GM12892 (cell line): Measurements from ENCODE around the gene PEPD.
"Not testable (repeated sequence)": the region's sequence is repeated elsewhere in the genome, so short reads cannot be mapped to it uniquely, and the experiment has no call there.

ENCODE experiments used
- DNase-seq: peaks from one replicate; pipeline ENCODE4 v3.0.0; 2011; ENCODE audit not compliant: insufficient read length
- FAIRE-seq: peaks from 2 replicates; lab custom pipeline; 2011; peaks lifted over from hg19 to GRCh38; lab: Jason Lieb, UNC
- POLR2A ChIP-seq: IDR thresholded peaks from 2 replicates; pipeline ENCODE4 v1.6.1; 2011; ENCODE audit warnings: low read depth, low read length, control low read depth
- POLR2AphosphoS5 ChIP-seq: IDR thresholded peaks from 2 replicates; pipeline ENCODE4 v1.6.1; 2011; ENCODE audit warnings: low read depth, low read length, control low read depth
- TAF1 ChIP-seq: IDR thresholded peaks from 2 replicates; pipeline ENCODE4 v1.6.1; 2011; ENCODE audit warnings: low read depth, mild to moderate bottlenecking, control low read depth, low read length, borderline replicate concordance

The PEPD gene

GRCh38 chr19:33500991-33501390, 20.6 kb downstream of the PEPD start:
- TF ChIP-seq POLR2A = no peak
- FAIRE-seq (no peak), DNase-seq (no peak)

DNA sequence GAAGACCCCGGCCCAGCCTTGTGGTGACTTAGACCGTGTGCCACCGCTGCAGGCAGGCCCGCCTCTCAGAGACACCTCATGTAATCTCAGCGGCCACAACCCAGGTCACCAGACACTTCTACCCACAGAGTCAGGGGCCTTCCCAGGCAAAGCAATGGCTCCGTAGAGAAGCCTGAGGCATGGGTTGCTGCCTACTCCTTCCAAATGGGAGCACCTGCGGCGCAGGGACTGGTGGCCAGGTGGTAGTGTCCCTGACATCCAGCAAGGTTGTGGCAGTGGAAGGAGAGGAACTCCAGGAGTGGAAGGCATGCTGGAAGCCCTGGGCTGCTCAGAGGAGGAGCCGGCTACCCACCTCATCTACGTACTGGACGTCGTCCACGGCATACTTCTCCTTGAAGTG, 21.0 kb downstream of the PEPD start:
- no peak for FAIRE-seq
- DNase-seq = no peak
- TF ChIP-seq POLR2A = no peak
- no peak for TF ChIP-seq POLR2AphosphoS5
- no peak for TF ChIP-seq TAF1

DNA sequence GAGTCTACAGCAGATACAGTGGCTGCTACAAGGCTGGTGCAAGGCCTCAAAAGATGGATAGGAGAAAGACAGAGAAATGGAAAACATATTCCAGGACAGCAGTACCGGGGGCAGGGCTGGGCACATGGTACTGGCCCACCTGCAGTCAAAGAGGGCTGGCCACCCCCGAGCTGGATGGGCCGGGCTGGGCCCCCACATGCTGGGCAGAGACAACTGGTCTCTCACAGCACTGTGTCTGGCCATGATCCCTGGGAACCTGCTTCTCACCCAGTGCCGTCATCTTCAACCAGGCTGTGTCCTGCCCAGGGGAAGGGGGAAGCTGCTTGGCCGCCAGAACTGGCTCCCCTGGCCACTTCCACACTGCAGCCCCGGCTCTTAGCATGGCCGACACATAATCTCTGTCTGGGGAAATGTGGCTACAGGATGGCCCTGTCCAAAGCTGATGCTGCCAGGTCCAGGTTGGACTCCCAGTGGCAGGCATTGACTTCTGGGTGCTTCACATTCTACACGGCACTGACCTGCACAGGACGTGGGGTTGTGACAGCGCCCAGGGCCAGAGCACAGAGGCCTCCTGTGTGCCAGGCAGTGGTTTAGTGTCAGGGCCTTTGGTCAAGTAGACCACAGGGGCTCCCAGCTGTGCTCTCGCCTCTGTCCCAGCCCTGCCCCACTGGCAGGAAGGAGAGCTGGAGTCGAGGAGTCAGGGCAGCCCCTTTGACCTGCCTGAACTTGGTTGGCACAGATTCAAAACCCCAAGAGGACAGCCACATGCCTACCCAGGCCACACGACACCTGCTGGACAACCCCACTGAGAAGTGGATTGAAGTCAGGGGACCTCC, 21.7 kb downstream of the PEPD start:
- DNase-seq = no peak
- TF ChIP-seq POLR2A = no peak
- TF ChIP-seq TAF1 = no peak
- TF ChIP-seq POLR2AphosphoS5 = no peak
- no peak for FAIRE-seq

GRCh38 chr19:33499248-33499647, 22.3 kb downstream of the PEPD start:
- FAIRE-seq = no peak
- TF ChIP-seq TAF1 (no peak), POLR2A (no peak), POLR2AphosphoS5 (no peak)

GRCh38 chr19:33498391-33499000, 23.1 kb downstream of the PEPD start:
- FAIRE-seq (no peak), DNase-seq (no peak)
- TF ChIP-seq TAF1 (no peak), POLR2AphosphoS5 (no peak), POLR2A (no peak)

More at GRCh38 chr19:33499248-33499647, 22.3 kb downstream of the PEPD start:
- no peak for DNase-seq

- no peak for DNase-seq
- FAIRE-seq = no peak
- TF ChIP-seq TAF1 (no peak), POLR2AphosphoS5 (no peak), POLR2A (no peak)
These were observed 23.8 kb downstream of the PEPD start for GRCh38 chr19:33497778-33498175.

DNA sequence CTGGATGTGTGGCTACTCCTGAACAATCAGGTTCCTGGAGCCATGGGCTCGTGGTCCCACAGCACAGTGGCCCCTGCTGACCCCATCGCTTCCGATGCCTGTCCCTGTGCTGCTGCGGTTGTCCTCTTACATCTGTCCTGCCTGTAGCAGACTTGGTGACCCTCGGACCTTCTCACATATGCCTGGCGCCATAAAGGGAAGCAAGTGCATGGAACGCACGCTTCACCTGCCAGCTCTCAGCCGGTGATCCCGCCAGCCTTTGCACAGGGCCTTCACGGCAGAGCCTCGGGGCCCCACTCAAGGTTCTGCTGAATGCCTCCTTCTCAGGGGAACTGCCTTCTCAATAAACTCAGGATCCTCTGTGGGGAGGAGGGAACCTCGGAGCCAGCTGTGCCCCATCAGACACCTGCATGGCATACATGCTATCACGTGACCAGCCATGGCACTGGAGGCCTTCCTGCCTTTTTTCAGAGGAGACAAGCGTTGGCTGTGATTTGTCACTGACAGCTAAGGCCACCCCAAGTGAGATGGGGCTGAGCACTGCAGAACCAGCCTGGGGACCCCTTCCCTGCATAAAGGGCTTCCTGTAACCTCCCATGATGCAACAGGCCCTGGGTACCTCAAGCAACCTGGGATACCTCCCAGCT, 24.3 kb downstream of the PEPD start:
- no peak for TF ChIP-seq TAF1
- no peak for TF ChIP-seq POLR2A
- TF ChIP-seq POLR2AphosphoS5 = no peak
- FAIRE-seq (no peak), DNase-seq (no peak)

DNA sequence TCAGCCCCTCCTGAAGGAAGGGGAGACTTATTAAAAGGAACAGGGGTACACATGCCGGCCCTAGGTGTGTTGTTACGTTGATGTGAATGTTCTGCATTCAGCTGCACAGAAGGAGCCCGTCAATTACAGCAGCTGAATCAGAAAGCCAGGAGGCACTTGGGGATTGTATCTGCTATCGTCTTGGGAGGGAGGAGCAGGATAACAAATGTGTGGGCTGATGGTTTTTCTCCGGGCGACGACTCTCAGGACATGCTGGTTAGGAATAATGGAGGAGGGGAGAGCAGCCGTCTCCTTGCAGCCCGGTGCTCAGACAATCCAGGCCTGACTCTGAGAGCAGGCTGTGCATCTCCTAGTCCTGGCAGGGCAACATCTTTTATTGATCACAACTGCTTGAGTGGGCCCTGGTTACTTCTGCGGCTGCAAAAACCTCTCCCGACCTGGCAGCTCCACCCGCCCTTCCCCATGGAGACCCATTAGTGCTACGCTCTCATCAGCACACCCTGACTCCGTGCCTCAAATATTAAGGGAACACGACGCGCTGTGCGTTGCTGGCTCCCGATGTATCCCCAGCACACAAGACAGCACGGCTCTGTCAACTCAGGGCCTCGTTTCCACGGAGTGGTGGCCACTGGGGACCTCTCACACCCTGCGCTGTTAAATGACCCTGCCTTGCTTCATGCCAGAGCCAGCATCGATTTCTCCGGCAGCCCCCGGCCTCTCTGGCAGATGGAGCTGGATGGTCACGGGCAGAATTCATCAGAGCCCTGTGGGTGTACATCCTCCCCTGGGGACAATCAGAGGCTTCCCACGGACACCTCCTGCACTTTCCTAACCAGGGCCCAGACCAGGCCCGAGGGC, 25.3 kb downstream of the PEPD start:
- FAIRE-seq (no peak), DNase-seq (no peak)
- TF ChIP-seq POLR2AphosphoS5 (no peak), POLR2A (no peak), TAF1 (no peak)

- FAIRE-seq (no peak), DNase-seq (no peak)
- TF ChIP-seq TAF1 (no peak), POLR2AphosphoS5 (no peak), POLR2A (no peak)
These were observed 28.0 kb downstream of the PEPD start for GRCh38 chr19:33493401-33494275.

DNA sequence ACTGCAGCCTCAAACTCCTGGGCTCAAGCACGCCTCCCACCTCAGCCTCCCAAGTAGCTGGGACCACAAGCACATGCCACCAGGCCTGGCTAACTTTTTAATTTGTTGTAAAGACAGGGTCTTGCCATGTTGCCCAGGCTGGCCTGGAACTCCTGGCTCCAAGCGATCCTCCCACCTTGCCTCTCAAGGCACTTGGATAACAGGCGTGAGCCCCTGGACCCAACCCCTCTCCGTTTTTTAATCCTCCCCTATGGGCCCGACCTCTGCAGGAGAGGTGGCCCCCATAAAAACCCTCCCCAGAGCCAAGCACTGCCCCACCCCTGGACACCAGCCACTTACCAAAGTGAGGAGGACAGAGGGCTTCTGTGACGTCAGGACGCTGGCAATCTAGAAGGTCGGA, 28.6 kb downstream of the PEPD start:
- DNase-seq = no peak
- no peak for FAIRE-seq
- TF ChIP-seq TAF1 (no peak), POLR2AphosphoS5 (no peak), POLR2A (no peak)

- DNase-seq (no peak), FAIRE-seq (no peak)
- TF ChIP-seq POLR2AphosphoS5 (no peak), TAF1 (no peak)
These were observed 29.5 kb downstream of the PEPD start for GRCh38 chr19:33492090-33492489.

DNA sequence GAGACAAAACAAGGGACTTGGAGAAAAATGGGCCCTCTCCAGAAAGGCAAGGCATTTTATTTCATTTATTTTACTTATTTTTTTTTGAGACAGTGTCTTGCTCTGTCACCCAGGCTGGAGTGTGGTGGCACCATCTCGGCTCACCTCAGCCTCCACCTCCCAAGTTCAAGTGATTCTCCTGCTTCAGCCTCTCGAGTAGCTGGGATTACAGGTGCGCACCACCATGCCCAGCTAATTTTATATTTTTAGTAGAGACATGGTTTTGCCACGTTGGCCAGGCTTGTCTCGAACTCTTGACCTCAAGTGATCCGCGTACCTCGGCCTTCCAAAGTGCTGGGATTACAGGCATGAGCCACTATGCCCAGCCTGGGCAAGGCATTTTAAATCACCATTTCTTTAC, 31.0 kb downstream of the PEPD start:
- not testable (repeated sequence) for DNase-seq, FAIRE-seq
